Measurements from ENCODE around the gene NEDD4L.

- TF ChIP-seq TAF1 (IDR thresholded peaks at IDR 0.05; ENCODE audit: borderline replicate concordance, low read depth, low read length) (no peak), RB1 (IDR thresholded peaks at IDR 0.05; ENCODE audit: borderline replicate concordance) (no peak)
Measured at GRCh38 chr18:58109256-58109655, 65.2 kb downstream of the NEDD4L start.
